Mucosa of stomach (tissue), 1 donor: ENCODE results near the gene U2SURP.
"Not testable (repeated sequence)": the region's sequence is repeated elsewhere in the genome, so short reads cannot be mapped to it uniquely, and the experiment has no call there.

ENCODE experiments used
- H3K27me3 ChIP-seq: one replicate; pipeline ENCODE4 v1.7.0; 2013; ENCODE audit warnings: mild to moderate bottlenecking, low read length; ENCODE audit not compliant: control insufficient read depth, insufficient read depth
- H3K36me3 ChIP-seq: one replicate; pipeline ENCODE4 v1.7.0; 2013; ENCODE audit warnings: low read length; ENCODE audit not compliant: control insufficient read depth, insufficient read depth
- H3K4me1 ChIP-seq: one replicate; pipeline ENCODE4 v1.7.0; 2013; ENCODE audit warnings: mild to moderate bottlenecking, low read length; ENCODE audit not compliant: control insufficient read depth, insufficient read depth
- H3K4me3 ChIP-seq: one replicate; pipeline ENCODE4 v1.7.0; 2013; ENCODE audit warnings: low read length
- H3K9ac ChIP-seq: one replicate; pipeline ENCODE4 v1.7.0; 2013; ENCODE audit warnings: mild to moderate bottlenecking, low read length, moderate library complexity
- H3K9me3 ChIP-seq: one replicate; pipeline ENCODE4 v1.7.0; 2013; ENCODE audit warnings: mild to moderate bottlenecking, low read length, moderate library complexity; ENCODE audit not compliant: control insufficient read depth
- donor health status: Pancreatic carcinoma.

The U2SURP gene

GRCh38 chr3:143036557-143036956, 35.2 kb downstream of the U2SURP start:
- no peaks in the 10 kb centered on the region for H3K36me3 ChIP-seq
- no peak overlapping the region for H3K9ac ChIP-seq

GRCh38 chr3:143037867-143038266, 36.5 kb downstream of the U2SURP start:
- H3K9me3 ChIP-seq, result no peaks in the 10 kb centered on the region

More at GRCh38 chr3:143036557-143036956, 35.2 kb downstream of the U2SURP start:
- Histone ChIP-seq H3K27me3 (no peaks in the 10 kb centered on the region), H3K4me3 (no peak overlapping the region), H3K4me1 (no peaks in the 10 kb centered on the region), H3K9me3 (no peaks in the 10 kb centered on the region)

GRCh38 chr3:143040261-143040879, 39.0 kb downstream of the U2SURP start:
- no peak overlapping the region for H3K9ac ChIP-seq
- no peaks in the 10 kb centered on the region for H3K36me3 ChIP-seq
- no peaks in the 10 kb centered on the region for H3K27me3 ChIP-seq
- no peak overlapping the region for H3K4me3 ChIP-seq
- no peaks in the 10 kb centered on the region for H3K4me1 ChIP-seq
- no peaks in the 10 kb centered on the region for H3K9me3 ChIP-seq

More at GRCh38 chr3:143037867-143038266, 36.5 kb downstream of the U2SURP start:
- no peak overlapping the region for H3K9ac ChIP-seq
- no peaks in the 10 kb centered on the region for H3K4me1 ChIP-seq
- no peaks in the 10 kb centered on the region for H3K27me3 ChIP-seq
- no peaks in the 10 kb centered on the region for H3K36me3 ChIP-seq
- no peak overlapping the region for H3K4me3 ChIP-seq

- Histone ChIP-seq H3K36me3 (no peaks in the 10 kb centered on the region), H3K4me3 (no peak overlapping the region), H3K9ac (no peak overlapping the region), H3K27me3 (no peaks in the 10 kb centered on the region), H3K4me1 (no peaks in the 10 kb centered on the region), H3K9me3 (no peaks in the 10 kb centered on the region)
These were observed 40.5 kb downstream of the U2SURP start for GRCh38 chr3:143041903-143042302.

GRCh38 chr3:143045639-143046038, 44.3 kb downstream of the U2SURP start:
- no peaks in the 10 kb centered on the region for H3K4me1 ChIP-seq
- H3K9ac ChIP-seq, result no peak overlapping the region
- no peaks in the 10 kb centered on the region for H3K36me3 ChIP-seq
- H3K27me3 ChIP-seq, result no peaks in the 10 kb centered on the region
- H3K9me3 ChIP-seq, result no peaks in the 10 kb centered on the region
- no peak overlapping the region for H3K4me3 ChIP-seq

GRCh38 chr3:143046075-143046474, 44.7 kb downstream of the U2SURP start:
- H3K9ac ChIP-seq, H3K36me3 ChIP-seq, H3K27me3 ChIP-seq, H3K4me1 ChIP-seq, H3K9me3 ChIP-seq, H3K4me3 ChIP-seq: not testable (repeated sequence)

GRCh38 chr3:143054011-143054410, 52.6 kb downstream of the U2SURP start:
- H3K4me3 ChIP-seq, result no peak overlapping the region
- no peak overlapping the region for H3K9ac ChIP-seq
- H3K27me3 ChIP-seq, result no peaks in the 10 kb centered on the region
- no peaks in the 10 kb centered on the region for H3K36me3 ChIP-seq
- H3K4me1 ChIP-seq, result no peaks in the 10 kb centered on the region
- H3K9me3 ChIP-seq, result no peaks in the 10 kb centered on the region

GRCh38 chr3:143056372-143056771, 55.0 kb downstream of the U2SURP start:
- Histone ChIP-seq H3K4me1 (no peaks in the 10 kb centered on the region), H3K9me3 (no peaks in the 10 kb centered on the region), H3K36me3 (no peaks in the 10 kb centered on the region), H3K27me3 (no peaks in the 10 kb centered on the region), H3K4me3 (no peak overlapping the region), H3K9ac (no peak overlapping the region)

- H3K4me1 ChIP-seq, result no peaks in the 10 kb centered on the region
- H3K4me3 ChIP-seq, result no peak overlapping the region
- no peak overlapping the region for H3K9ac ChIP-seq
- H3K9me3 ChIP-seq, result no peaks in the 10 kb centered on the region
- H3K27me3 ChIP-seq, result no peaks in the 10 kb centered on the region
- no peaks in the 10 kb centered on the region for H3K36me3 ChIP-seq
These were observed 59.5 kb downstream of the U2SURP start for GRCh38 chr3:143060906-143061305.

GRCh38 chr3:143063018-143063417, 61.6 kb downstream of the U2SURP start:
- no peak overlapping the region for H3K4me3 ChIP-seq
- H3K9ac ChIP-seq, result no peak overlapping the region
- no peaks in the 10 kb centered on the region for H3K9me3 ChIP-seq
- no peaks in the 10 kb centered on the region for H3K36me3 ChIP-seq
- no peaks in the 10 kb centered on the region for H3K27me3 ChIP-seq
- H3K4me1 ChIP-seq, result no peaks in the 10 kb centered on the region

- no peaks in the 10 kb centered on the region for H3K4me1 ChIP-seq
- H3K4me3 ChIP-seq, result no peak overlapping the region
- no peaks in the 10 kb centered on the region for H3K27me3 ChIP-seq
- no peak overlapping the region for H3K9ac ChIP-seq
- no peaks in the 10 kb centered on the region for H3K36me3 ChIP-seq
- no peaks in the 10 kb centered on the region for H3K9me3 ChIP-seq
These were observed 63.4 kb downstream of the U2SURP start for GRCh38 chr3:143064777-143065176.

GRCh38 chr3:143065364-143065763, 64.0 kb downstream of the U2SURP start:
- no peaks in the 10 kb centered on the region for H3K9me3 ChIP-seq
- H3K27me3 ChIP-seq, result no peaks in the 10 kb centered on the region
- no peak overlapping the region for H3K4me3 ChIP-seq
- H3K9ac ChIP-seq, result no peak overlapping the region
- H3K36me3 ChIP-seq, result no peaks in the 10 kb centered on the region
- no peaks in the 10 kb centered on the region for H3K4me1 ChIP-seq

GRCh38 chr3:143066033-143066432, 64.7 kb downstream of the U2SURP start:
- no peak overlapping the region for H3K4me3 ChIP-seq
- H3K9ac ChIP-seq, result no peak overlapping the region
- H3K27me3 ChIP-seq, result no peaks in the 10 kb centered on the region
- H3K9me3 ChIP-seq, result no peaks in the 10 kb centered on the region
- no peaks in the 10 kb centered on the region for H3K4me1 ChIP-seq
- no peaks in the 10 kb centered on the region for H3K36me3 ChIP-seq
